ENCODE measurements around the gene PTGES3. TPM values are rescaled to one million over a fixed set of nuclear protein-coding genes. Genes with fewer than 3 reads are reported as not detected.
"Not testable (repeated sequence)": the region's sequence is repeated elsewhere in the genome, so short reads cannot be mapped to it uniquely, and the experiment has no call there.

PTGES3 gene
- total and polyA plus RNA-seq, 2 donors = 118 to 184 TPM

- Histone ChIP-seq H3K4me1 (ENCODE audit: insufficient read depth) (no peaks in the 10 kb centered on the region), H3K36me3 (ENCODE audit: insufficient read depth) (no peaks in the 10 kb centered on the region), H3K4me3 (ENCODE audit: low read depth, low read length) (no peak overlapping the region), H3K27ac (ENCODE audit: low read depth) (no peak overlapping the region)
- DNase-seq (ENCODE audit: extremely low spot score) = no peak
- WGBS = 88% methylated on average over 7 of the region's 7 CpGs
Observed at GRCh38 chr12:56657416-56658379, 30.4 kb downstream of the PTGES3 start.

GRCh38 chr12:56653781-56654180, 34.3 kb downstream of the PTGES3 start:
- H3K27ac ChIP-seq (ENCODE audit: low read depth); H3K4me3 ChIP-seq (ENCODE audit: low read depth, low read length); DNase-seq (ENCODE audit: extremely low spot score); H3K36me3 ChIP-seq (ENCODE audit: insufficient read depth); H3K4me1 ChIP-seq (ENCODE audit: insufficient read depth): not testable (repeated sequence)
- 80% methylated on average over 5 of the region's 5 CpGs for WGBS

- H3K36me3 ChIP-seq (ENCODE audit: insufficient read depth); H3K4me1 ChIP-seq (ENCODE audit: insufficient read depth); DNase-seq (ENCODE audit: extremely low spot score); H3K4me3 ChIP-seq (ENCODE audit: low read depth, low read length); H3K27ac ChIP-seq (ENCODE audit: low read depth): not testable (repeated sequence)
- WGBS = 97% methylated on average over 9 of the region's 9 CpGs
Observed at GRCh38 chr12:56648023-56648422, 40.1 kb downstream of the PTGES3 start.

GRCh38 chr12:56645717-56646446, 42.2 kb downstream of the PTGES3 start, which contains the start of gene ATP5F1B:
Gene ATP5F1B (minus strand): TSS chr12:56645984. CDS start chr12:56645963, 21 bp downstream.
- peak within 1 kb of the TSS; percentile 93 for H3K4me3 ChIP-seq (ENCODE audit: low read depth, low read length)
- H3K27ac ChIP-seq (ENCODE audit: low read depth) = peak within 1 kb of the TSS; percentile 96
- WGBS = 5% methylated on average over 39 of the region's 39 CpGs
- H3K36me3 ChIP-seq (ENCODE audit: insufficient read depth) = peaks cover 7% of the 10 kb centered on the region
- peak; percentile 99 for DNase-seq (ENCODE audit: extremely low spot score)
- no peaks in the 10 kb centered on the region for H3K4me1 ChIP-seq (ENCODE audit: insufficient read depth)

GRCh38 chr12:56645201-56645716, 42.8 kb downstream of the PTGES3 start:
- peak overlapping the region; percentile 92 for H3K27ac ChIP-seq (ENCODE audit: low read depth)
- H3K4me3 ChIP-seq (ENCODE audit: low read depth, low read length) = peak overlapping the region; percentile 93
- no peaks in the 10 kb centered on the region for H3K4me1 ChIP-seq (ENCODE audit: insufficient read depth)
- DNase-seq (ENCODE audit: extremely low spot score) = no peak
- under 1% methylated on average over 29 of the region's 29 CpGs for WGBS
- peaks cover 7% of the 10 kb centered on the region for H3K36me3 ChIP-seq (ENCODE audit: insufficient read depth)

GRCh38 chr12:56644654-56645053, 43.4 kb downstream of the PTGES3 start:
- WGBS = 51% methylated on average over 4 of the region's 4 CpGs
- peaks cover 7% of the 10 kb centered on the region for H3K36me3 ChIP-seq (ENCODE audit: insufficient read depth)

GRCh38 chr12:56641219-56641618, 46.9 kb downstream of the PTGES3 start:
- Histone ChIP-seq H3K27ac (ENCODE audit: low read depth) (no peak overlapping the region), H3K4me1 (ENCODE audit: insufficient read depth) (no peaks in the 10 kb centered on the region), H3K36me3 (ENCODE audit: insufficient read depth) (peaks cover 10% of the 10 kb centered on the region), H3K4me3 (ENCODE audit: low read depth, low read length) (no peak overlapping the region)
- no peak for DNase-seq (ENCODE audit: extremely low spot score)
- WGBS = 82% methylated on average over 6 of the region's 6 CpGs

More at GRCh38 chr12:56644654-56645053, 43.4 kb downstream of the PTGES3 start:
- no peak overlapping the region for H3K27ac ChIP-seq (ENCODE audit: low read depth)
- H3K4me1 ChIP-seq (ENCODE audit: insufficient read depth) = no peaks in the 10 kb centered on the region
- peak overlapping the region; percentile 93 for H3K4me3 ChIP-seq (ENCODE audit: low read depth, low read length)
- DNase-seq (ENCODE audit: extremely low spot score) = no peak

- H3K4me3 ChIP-seq (ENCODE audit: low read depth, low read length) = no peak overlapping the region
- H3K36me3 ChIP-seq (ENCODE audit: insufficient read depth) = peaks cover 9% of the 10 kb centered on the region
- H3K27ac ChIP-seq (ENCODE audit: low read depth) = no peak overlapping the region
- no peaks in the 10 kb centered on the region for H3K4me1 ChIP-seq (ENCODE audit: insufficient read depth)
- WGBS = 60% methylated on average over 2 of the region's 2 CpGs
- no peak for DNase-seq (ENCODE audit: extremely low spot score)
Observed at GRCh38 chr12:56637621-56638020, 50.5 kb downstream of the PTGES3 start.

- Histone ChIP-seq H3K27ac (ENCODE audit: low read depth) (peak overlapping the region; percentile 96), H3K36me3 (ENCODE audit: insufficient read depth) (peaks cover 3% of the 10 kb centered on the region), H3K4me3 (ENCODE audit: low read depth, low read length) (peak overlapping the region; percentile 78), H3K4me1 (ENCODE audit: insufficient read depth) (no peaks in the 10 kb centered on the region)
- WGBS = 1% methylated on average over 12 of the region's 12 CpGs
- peak; percentile 100 for DNase-seq (ENCODE audit: extremely low spot score)
Observed at GRCh38 chr12:56636675-56637540, 51.2 kb downstream of the PTGES3 start.

GRCh38 chr12:56635806-56636674, 52.0 kb downstream of the PTGES3 start:
- Histone ChIP-seq H3K4me3 (ENCODE audit: low read depth, low read length) (peak overlapping the region; percentile 78), H3K4me1 (ENCODE audit: insufficient read depth) (no peaks in the 10 kb centered on the region), H3K27ac (ENCODE audit: low read depth) (peak overlapping the region; percentile 96), H3K36me3 (ENCODE audit: insufficient read depth) (peaks cover 2% of the 10 kb centered on the region)
- WGBS = under 1% methylated on average over 20 of the region's 20 CpGs
- DNase-seq (ENCODE audit: extremely low spot score) = peak; percentile 90

- WGBS = 2% methylated on average over 47 of the region's 47 CpGs
- H3K27ac ChIP-seq (ENCODE audit: low read depth) = peak overlapping the region; percentile 96
- peak overlapping the region; percentile 78 for H3K4me3 ChIP-seq (ENCODE audit: low read depth, low read length)
- peaks cover 2% of the 10 kb centered on the region for H3K36me3 ChIP-seq (ENCODE audit: insufficient read depth)
- no peaks in the 10 kb centered on the region for H3K4me1 ChIP-seq (ENCODE audit: insufficient read depth)
- DNase-seq (ENCODE audit: extremely low spot score) = no peak
Observed at GRCh38 chr12:56634837-56635791, 53.0 kb downstream of the PTGES3 start.
